ENCODE data around the gene EML6.

EML6 gene

DNA sequence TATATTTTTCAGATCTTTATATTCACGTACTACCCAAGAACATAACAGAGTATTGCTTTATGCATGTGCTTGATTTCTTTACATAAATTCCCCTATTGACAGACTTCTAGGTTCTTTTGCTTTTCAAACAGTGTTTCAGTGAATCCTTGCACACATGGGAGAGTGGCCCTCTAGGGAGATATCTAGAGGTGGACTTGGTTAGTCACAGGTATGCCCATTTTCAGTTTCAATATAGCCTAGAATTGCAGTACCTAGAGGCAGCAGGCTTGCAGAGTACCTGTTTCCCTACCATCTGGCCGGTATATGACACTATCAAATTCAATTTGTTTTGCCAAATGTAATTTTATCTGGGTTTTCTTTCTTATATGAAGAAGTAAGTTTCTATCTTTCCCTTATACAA, 36.8 kb downstream of the EML6 start:
- DNase-seq: no peak

DNA sequence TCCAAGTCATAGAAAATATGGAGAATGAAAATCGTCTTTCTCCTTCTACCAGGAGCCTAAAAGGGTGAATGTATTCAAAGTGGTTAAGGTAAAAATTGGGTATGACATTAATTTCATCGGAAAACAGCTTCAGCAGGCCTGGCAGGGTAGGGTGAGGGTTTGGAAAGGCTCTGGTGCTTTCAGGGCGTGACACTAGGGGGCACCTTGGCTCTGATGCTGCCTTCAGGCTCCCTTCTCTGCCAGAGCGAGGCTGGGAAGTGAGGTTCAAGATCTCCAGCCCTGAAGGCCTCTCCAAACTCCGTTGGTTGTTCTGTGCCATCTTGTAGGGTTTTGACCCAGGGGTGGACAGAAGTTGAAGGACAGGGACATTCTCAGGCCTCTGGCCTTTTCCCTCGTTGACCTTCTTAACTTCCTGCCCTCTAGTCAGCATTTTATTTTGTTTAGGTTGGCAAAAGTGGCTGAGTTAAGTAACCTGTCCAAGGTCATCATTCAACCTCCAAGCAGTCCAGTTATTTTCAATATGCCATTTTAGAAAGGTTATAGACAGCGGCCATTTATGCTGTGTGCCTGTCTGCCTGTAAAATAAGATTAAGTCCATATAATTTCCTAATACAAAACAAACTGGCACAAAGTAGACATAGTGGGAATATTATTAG, 40.3 kb downstream of the EML6 start:
- no peak for DNase-seq

DNA sequence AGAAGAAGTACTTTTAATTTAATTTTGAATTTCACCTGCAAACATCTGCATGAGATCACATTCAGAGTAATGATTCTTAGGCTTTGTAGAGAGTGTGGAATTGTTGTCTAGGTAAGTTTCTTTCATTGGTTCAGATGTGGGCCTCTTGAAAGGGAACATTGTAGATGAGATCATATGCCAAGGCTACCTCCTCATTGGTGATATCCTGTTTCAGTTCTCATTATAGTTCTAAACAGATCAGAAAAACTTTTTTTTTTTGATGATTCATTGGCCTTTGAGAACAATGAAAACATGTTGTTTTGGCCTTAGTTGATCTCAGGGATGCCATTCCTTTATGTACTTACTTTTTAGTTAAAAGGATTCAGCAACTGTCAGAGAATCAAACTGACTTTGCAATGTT, 44.5 kb downstream of the EML6 start:
- DNase-seq: peak; percentile 2

DNA sequence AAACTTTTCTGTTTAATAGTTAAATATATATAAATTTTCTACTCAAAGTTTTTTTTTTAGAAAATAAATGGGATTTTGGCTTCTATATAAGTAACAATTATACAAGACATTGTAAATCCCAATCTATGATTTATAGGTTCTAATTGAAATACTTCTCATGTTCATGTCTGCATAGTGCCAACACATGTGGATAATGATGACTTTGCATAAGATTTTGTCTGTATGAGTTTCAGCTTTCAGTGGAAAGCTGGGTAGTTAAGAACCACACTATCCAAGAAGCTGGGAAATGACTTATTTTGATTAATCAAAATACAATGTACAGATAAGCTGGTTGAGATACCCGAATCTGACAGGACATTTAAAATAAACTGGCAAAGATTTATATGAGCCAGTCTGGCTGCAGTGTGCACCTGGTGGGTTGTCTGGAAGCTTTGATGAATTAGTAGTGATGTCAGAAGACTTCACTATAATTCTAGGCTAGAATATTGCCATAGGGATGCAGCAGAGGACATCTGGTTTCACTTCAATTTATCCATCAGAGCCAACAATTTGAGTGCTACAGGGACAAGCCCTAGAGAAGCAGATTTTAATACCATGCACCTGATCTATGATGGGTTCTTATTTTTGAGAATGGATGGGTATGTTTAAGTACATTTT, 45.4 kb downstream of the EML6 start:
- no peak for DNase-seq

DNA sequence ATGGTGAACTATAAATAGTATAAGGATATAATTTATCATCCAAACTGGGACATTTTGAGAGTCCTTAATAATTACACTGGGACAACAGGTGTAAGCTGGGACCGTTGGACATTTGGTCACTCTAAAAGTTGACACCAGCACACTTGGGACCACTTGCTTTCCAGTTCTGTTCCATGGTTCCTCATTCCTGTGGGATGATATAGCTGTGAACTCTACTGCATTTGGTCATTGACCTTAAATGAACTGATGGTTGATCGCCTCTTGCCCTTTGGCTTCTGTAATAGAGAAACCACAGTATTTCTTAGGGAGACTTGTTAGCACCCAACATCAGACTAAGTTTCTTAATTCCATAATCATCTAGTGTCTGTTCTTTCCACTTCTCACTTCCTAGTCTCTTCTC, 46.7 kb downstream of the EML6 start:
- DNase-seq: no peak

DNA sequence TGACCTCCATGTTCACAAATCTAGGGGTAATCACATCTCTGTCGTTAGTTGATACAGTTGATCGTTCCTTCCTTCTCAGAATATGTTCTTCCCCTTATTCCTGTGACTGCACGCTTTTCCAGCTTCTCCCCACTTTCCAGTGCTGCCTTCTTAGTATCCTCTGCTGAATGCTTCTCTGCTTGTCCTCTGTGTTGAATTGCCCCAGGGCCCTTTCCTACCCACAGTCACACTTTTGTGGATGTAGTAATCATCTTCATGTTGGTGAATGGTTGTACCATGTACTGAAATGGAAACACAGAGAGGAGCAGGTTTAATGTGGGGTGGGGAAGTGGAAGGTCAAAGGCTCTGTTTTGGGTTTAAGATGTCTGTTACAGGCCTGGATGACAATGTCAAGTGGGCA, 47.2 kb downstream of the EML6 start:
- DNase-seq: no peak

DNA sequence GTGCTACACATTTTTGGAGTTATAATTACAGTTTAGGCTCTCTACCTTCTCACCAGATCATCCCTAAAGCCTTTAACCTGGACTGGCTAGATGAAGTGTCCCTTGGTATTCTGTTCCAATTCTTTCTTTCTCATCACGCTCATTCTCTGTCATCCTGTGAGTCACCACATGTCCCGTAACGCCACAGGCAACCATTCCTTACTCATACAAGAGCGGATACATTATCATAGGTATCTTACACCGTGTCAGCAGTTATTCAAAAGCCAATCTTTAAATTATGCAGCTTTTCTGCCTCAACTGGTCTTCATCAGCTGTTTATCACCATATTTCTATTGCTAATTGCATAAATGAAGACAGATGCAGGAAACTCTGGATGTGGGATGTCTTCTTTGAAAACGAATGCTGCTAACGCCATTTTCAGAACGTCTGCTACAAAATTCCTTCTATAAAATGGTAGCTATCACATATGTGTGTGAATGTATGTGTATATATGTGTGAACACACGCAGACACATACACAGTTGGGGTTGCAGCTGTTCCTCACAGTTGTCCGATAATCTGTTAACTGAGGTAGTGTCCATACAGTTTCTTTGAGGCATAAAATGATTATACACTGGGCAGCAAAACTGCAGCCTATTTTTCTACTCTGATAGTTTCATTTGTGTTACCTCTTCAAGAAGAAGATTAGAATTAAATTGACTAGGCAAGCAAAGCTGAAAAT, 47.9 kb downstream of the EML6 start:
- peak; percentile 26 for DNase-seq

DNA sequence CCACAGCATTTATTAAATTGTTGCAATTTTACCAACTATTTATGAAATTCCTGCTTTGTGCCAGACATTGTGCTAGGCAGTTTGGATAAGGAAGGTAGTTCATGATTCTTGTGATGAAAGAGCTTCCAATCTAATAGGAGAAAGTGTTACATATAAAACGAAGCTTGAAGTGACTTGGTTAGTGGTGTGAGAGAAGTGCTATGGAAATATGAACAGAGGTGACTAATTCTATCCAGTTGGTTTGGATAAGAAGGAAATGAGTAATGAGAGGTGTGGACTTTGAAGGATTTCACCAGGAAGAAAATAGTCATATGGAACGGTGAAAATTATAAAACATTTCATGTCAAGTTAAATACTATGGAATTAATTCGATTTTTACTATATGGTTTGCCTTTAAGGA, 48.6 kb downstream of the EML6 start:
- DNase-seq: peak; percentile 5

DNA sequence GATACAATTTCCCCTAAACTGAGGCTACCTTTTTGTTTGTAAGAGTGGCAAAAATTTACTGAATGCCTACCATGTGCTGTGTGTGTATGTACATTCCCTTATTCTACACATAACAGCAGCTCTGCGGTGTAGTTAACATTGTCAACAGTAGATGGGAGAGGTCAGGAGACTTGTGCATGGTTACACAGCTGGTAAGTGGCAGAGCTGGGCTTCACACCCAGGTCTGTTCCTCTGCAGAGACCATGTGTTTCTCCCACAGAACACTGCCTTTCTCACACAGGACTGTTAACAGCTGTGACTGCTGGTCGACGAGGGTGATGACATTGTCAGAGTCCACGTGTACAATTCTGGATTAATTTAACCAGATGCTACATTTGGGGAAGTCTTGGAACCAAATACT, 49.1 kb downstream of the EML6 start:
- no peak for DNase-seq

DNA sequence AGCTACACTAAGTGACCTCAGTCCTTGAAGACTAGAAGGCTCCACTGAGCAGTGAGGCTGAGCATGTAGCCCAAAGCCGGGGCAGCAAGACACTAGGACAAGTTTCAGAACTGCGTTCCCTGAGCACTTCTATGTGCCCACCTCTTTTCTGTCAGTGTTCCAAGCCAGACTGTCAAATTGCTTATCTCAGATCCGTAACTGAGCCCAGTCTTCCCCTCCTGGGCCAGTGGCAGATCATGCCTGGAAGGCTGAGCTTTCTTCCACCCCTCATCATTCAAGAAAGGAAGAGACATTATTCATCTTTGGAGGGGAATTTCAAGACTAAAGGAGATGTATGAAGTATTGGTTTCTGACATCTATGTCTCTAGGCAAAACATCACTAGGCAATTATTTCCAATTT, 49.8 kb downstream of the EML6 start:
- no peak for DNase-seq

DNA sequence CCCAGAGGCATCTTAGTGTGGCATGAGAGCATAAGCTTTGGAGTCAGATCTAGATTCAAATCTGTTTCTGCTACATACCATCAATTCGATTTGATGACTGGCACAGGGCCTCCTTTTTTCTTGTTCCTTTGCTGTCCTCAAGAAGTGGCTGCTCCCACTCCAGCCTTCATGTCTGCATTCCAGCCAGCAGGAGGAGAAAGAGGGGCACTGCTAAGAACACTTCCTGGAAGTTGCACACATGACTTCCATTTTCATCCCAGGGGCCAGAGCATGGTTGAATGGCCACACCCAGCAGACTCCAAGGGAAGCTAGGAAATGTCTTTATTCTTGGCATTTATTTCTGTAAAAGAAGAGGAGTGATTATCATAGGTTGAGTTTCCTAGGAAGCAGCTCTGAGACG, 50.4 kb downstream of the EML6 start:
- DNase-seq: no peak

DNA sequence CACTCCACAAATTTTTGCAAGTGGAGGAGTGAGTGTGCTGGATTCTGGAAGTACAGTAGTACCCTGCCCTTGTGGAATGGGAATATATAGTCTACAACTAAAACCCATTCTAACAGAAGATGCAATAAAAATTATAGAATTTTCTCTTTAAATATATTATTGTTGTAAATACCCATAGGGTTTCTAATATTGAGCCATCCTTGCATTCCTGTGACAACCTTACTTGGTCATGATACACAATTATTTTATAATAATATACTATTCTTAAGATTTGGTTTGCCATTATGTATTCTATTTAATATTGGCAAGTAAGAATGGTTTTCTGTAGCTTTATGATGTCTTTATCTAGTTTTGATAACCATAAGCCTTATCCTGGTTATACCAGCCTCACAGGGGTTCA, 52.2 kb downstream of the EML6 start:
- DNase-seq: no peak

DNA sequence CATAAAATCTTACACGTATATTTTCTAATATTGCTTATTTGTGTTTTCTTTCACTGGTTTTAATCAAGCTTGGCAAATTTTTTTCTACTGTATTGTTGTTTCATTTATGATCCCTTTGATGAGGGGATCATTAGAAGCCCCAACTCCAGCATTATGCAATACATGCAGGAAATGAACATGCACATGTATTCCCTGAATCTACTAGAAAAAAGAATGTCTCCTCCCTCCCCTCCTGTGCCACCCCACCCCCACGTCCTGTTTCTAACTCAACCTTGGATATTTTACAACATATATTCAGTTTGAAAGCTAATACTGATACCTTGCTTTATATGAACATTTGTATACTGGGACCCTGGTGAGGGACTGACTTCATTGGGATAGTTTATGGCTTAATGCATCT, 53.0 kb downstream of the EML6 start:
- no peak for DNase-seq

DNA sequence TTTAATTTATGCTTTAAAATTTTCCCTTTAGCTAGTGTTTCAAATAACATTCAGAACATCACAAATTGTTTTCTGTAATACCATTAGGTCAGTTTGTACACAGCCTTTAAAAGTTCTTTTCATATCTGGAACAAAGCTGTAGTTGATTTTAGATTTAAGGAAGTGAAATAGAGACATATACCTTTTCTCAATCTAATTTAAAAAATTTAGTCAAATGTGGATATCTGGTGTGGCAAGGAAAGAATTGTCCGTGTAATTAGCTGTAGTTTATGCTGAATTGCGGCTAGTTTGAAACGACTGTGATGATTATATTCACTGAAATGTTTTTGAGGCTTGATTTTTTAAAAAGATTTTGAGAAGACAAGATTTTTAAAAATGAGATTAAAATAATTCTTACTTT, 59.9 kb downstream of the EML6 start:
- DNase-seq: no peak

DNA sequence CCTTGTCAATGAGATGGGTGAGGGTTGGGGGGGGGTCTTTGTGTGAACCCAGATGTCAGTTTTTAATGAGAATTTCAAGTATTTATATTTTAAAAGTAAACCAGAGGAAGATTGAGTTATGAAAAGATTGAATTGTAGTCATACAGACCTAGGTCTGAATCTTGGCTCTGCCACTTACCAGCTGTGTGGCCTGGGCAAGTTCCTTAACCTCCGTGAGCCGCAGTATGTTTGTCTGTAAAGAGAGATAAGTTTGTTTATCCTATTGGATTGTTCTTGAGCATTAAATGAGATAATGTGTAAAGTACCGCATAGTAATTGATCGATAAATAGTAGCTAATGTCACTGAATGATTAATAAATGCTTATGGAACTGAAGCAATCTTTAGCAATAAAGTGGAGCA, 63.8 kb downstream of the EML6 start:
- DNase-seq: no peak

DNA sequence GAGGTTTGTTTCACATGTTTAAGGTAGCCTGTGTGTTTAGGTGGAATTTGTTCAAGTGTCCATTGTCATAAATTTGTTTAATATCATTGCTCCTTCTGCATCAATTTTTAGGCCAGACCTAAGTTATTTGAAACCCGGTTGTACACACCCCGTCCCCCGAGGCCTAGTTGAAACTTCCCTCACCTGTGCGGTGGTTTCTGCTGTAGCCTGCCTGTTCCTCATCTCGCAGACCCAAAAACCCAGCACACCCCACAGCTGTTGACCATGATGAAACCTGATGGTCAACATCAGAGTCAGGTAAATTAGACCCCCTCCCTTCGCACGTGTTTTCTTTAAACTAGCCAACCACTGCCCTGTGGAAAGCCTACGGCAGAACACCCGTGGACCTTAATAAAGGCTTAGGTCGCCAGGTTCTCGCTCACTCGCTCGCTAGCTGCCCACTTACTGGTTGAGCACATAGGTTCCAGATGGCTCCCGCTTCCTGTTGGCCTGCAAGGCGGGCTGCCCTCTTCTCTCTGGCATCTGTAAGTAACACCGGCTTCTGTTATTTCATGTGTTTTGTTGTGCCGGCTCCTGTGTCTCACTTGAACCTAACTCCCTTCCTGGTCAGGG, 64.4 kb downstream of the EML6 start:
- DNase-seq: no peak

DNA sequence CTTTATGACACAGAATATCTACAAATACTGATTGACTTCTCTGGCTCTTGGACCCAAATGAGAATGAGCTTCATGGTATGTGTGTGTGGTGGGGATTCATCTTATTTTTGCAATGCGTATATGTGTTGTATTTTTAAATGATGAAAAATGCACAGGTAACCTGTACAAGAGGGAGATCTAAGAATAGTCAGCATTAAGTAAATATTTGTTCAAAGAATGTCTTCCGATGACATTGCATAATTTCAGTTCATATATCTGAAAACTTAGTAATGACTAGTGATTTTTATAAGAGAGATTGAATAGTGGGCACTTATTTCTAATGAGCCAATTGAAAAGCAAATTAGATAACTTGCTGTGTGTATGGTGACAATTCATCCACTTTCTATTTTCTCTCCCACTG, 66.4 kb downstream of the EML6 start:
- DNase-seq: no peak

DNA sequence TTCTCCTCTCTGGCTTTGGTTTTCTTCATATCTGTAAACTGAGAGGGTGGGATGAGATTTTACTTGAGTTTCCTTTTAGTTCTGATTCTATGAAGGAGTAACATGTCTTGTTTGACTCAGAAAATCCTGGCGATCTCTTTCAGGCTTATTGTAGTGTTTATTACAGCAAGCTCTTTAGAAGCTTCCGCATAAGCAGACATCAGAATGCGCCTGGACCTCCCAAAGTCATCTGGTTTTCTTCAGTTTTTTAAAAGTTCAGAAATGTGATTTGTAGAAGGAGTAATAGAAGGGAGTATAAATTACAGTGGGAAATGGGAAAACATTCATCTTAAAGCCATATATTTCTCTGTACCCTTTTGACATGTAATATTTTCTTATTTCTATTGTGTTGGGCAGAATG, 68.4 kb downstream of the EML6 start:
- DNase-seq: no peak

DNA sequence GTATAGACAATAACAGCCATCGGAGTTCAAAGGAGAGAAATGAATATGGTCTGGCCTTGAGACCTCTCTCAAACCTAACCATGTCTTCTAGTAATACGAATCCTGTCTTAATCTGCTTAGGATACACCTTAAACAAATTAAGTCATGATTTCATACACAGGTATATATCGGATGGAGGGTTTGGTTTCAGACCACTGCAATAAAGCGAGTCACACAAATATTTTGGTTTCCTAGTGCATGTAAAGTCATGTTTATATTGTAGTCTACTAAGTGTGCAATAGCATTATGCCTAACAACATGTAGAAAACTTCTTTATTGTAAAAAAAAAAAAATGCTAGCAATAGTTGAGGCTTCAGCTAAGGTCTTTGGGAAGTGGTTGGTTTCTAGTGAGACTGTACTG, 73.8 kb downstream of the EML6 start:
- DNase-seq: no peak

DNA sequence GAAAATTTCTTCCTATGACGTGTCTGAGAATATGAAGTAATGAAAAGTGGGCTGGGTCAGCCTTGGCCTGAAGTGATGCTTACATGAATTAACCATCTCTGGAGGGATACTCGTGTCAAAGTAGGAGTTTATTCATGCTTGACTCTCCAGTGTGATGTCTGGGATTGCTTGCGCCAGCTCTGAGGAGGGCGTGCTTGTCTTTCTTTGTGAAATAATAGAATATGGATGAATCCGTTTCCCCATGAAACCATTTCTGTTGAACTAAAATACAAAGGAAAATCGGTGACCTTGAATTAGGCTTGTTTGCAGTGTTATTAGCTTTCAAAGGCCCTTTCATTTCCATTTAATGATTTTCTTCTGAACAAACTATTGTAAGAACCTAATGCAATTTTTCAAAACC, 77.9 kb downstream of the EML6 start:
- DNase-seq: no peak

DNA sequence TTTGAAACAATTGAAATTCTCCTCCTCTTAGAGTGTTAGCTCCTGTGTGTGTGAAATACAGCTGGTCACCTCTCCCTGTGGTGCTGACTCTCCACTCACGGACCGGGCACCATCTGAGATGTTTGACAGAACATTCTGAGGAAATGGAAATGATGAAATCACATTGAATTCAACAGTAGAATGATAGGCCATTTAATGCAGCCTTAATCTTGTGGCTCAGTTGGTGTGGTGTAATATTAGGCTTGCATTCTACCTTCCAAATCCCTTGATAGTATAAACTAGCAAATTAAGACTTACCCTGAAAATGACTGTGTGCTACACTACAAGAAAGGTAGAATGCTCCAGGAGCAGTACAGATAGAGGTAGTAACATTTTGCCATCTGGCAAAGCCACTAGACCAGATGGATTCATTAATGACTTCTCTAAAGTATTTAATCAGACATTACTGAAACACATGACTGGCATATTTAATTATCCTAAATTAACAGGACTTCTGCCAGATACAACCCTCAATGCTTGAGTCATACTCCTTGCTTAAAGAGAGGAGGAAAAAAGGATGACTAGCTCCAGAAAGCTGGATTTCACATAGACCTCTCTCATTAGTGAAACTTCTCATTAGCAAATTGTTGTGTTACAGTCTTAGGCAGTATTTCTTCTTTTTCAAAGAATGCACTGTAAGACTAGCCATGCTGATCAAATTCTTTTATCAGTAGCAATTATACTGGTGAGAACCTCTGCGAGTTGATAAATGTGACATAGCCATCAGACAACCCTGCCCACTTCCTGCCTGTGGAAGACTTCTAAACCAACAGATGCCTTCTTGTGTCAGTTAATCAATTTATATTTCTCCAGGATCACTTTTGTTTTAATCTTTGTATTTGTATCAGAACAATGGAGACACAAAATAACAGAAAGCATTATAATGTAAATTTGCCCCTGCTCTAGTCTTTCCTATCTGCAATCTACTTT, 80.6 kb downstream of the EML6 start:
- no peak for DNase-seq

DNA sequence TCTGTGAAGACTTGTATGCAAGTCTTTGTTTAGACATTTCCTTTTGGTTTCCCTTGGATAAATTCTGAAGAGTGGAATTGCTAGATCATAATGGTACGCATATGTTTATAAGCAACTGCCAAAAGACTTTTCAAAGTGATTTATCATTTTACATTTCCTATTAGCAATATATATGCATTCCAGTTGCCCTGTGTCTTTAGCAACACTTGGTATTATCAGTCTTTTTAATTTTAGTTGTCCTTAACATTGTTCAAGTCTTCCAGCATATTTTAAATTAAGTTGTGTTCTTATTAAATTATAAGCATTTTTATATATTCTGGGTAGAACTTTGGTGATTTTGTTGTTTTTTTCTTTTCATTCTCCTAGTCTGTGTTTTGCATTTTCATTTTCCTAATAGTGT, 81.8 kb downstream of the EML6 start:
- DNase-seq: no peak

DNA sequence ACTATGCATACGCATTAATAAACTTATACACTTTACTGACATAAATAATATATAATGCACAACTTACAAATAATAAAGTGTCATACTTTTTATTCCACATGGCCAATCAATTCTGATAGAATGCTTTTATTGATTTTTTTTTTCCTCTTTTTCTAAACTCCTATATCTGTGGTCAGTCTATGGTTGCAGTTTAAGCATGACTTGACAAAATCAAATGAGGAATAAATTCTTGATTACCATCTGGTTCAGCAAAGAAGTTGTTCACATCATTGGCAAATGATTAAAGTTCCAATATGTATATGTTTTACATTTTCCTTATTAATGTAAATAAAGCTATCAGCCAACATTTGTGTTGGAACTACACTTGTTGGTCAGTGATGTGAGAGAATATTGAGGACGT, 83.5 kb downstream of the EML6 start:
- no peak for DNase-seq

Measured in amniotic stem cell (primary cell).